Measurements from ENCODE around the gene OR6N1.

- no peak for TF ChIP-seq ZFX (IDR thresholded peaks at IDR 0.05; ENCODE audit: borderline replicate concordance)
- TF ChIP-seq CTCF (IDR thresholded peaks at IDR 0.05) = no peak
Measured at GRCh38 chr1:158812336-158812735, 40.3 kb upstream of the OR6N1 start.

Data from 22Rv1 (cell line).